Naive B cell (primary cell): ENCODE measurements around the gene NUP153. TPM values are rescaled to one million over a fixed set of nuclear protein-coding genes. Genes with fewer than 3 reads are reported as not detected.

Source experiments
- ATAC-seq, 2 donors: fragments of 150-1000 bp; cut with Tn5 transposase; 2 replicates each; pipeline ENCODE4 v1.10.0; 2021; ENCODE audit warnings: low read depth in 2 of 2, mild to moderate bottlenecking in 2 of 2, moderate library complexity in 2 of 2
- DNase-seq: peaks from one replicate; pipeline ENCODE4 v3.0.0; 2022
- H3K27ac Mint-ChIP-seq, 6 donors: one replicate each; pipeline ENCODE4 v1.8.0; 2020 to 2022; ENCODE audit warnings: mild to moderate bottlenecking in 6 of 6, mixed read lengths in 6 of 6, moderate library complexity in 5 of 6, inconsistent platforms in 2 of 6
- H3K27me3 Mint-ChIP-seq, 3 donors: one replicate each; pipeline ENCODE4 v1.8.0; 2021 to 2022; ENCODE audit warnings: mixed read lengths in 3 of 3, mild to moderate bottlenecking in 1 of 3
- H3K36me3 Mint-ChIP-seq, 2 donors: one replicate each; pipeline ENCODE4 v1.8.0; 2020 to 2022; ENCODE audit warnings: mixed read lengths in 2 of 2, inconsistent platforms in 1 of 2, mild to moderate bottlenecking in 1 of 2
- H3K4me1 Mint-ChIP-seq, 3 donors: one replicate each; pipeline ENCODE4 v1.8.0; 2020 to 2022; ENCODE audit warnings: mixed read lengths in 3 of 3, inconsistent platforms in 1 of 3, mild to moderate bottlenecking in 1 of 3, moderate library complexity in 1 of 3
- H3K4me3 Mint-ChIP-seq, 8 donors: one replicate each; pipeline ENCODE4 v1.8.0; 2020 to 2022; ENCODE audit warnings: mild to moderate bottlenecking in 8 of 8, mixed read lengths in 8 of 8, moderate library complexity in 8 of 8, inconsistent platforms in 2 of 8
- H3K9me3 Mint-ChIP-seq, 7 donors: one replicate each; pipeline ENCODE4 v1.8.0; 2020 to 2022; ENCODE audit warnings: mixed read lengths in 7 of 7, mild to moderate bottlenecking in 5 of 7, inconsistent platforms in 2 of 7, moderate library complexity in 1 of 7
- polyA plus RNA-seq, 6 donors: library from polyadenylated mRNA; unstranded; fragments of 300-500 nt; fragmentation: Illumina TruSeq; gene quantifications; one replicate each; pipeline ENCODE4 v1.2.3, GENCODE V29; 2021; ENCODE audit warnings: low read depth in 6 of 6

Gene NUP153
- polyA plus RNA-seq, 6 donors from 2014 or later = 2.9 to 7.6 (median 5.4) TPM

DNA sequence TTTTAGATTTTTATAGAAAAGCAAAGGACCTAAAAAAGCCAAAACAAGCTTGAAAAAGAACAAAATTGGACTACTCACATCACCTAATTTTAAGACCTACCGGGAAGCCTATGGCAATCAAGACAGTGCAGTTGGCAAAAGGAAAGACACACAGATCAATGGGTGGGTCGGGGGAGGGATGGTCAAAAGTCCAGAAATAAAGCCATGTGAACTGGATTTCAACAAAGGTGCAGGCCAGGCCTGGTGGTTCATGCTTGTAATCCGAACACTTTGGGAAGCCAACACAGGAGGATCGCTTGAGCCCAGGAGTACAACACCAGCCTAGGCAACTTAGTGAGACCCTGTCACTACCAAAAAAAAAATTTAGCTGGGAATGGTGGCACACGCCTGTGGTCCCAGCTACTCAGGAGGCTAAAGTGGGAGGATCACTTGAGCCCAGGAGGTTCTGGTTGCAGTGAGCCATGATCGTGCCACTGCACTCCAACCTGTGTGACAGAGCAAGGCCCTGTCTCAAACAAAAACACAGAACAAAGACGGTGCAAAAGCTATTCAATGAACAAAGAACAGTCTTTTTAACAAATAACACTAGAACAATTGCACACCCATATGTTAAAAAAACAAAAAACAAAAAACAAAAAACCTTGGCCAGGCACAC lies 34.5 kb downstream of the NUP153 start:
- no peak for DNase-seq
- H3K27me3 Mint-ChIP-seq = no peaks in the 10 kb centered on the region
- H3K36me3 Mint-ChIP-seq = peaks cover 0 to 21% of the 10 kb centered on the region in 2 donors
- no peak overlapping the region for H3K4me3 Mint-ChIP-seq
- no peaks in the 10 kb centered on the region for H3K9me3 Mint-ChIP-seq
- H3K27ac Mint-ChIP-seq = no peak overlapping the region
- peaks cover 6 to 8% (median 7%) of the 10 kb centered on the region in 3 donors for H3K4me1 Mint-ChIP-seq
- no peak for ATAC-seq

DNA sequence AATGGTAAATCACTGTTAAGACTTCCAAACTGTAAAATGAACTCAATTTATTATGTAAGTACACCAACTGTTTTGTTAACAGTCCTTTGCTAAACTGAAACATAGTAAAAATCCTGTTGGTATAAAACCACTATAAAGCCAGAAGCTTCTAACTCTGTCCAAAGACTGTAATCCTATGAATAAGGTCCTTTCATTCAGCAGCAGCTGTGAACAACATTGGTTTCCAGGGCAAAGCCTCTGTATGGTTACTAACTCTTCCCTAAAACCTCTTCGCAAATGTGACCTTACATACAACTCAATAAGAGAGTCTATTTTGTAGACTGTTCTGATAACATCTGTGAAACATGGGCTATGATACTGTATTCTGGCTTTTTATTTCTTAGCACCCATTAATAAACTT lies 40.1 kb downstream of the NUP153 start:
- DNase-seq (no peak), ATAC-seq (no peak)

DNA sequence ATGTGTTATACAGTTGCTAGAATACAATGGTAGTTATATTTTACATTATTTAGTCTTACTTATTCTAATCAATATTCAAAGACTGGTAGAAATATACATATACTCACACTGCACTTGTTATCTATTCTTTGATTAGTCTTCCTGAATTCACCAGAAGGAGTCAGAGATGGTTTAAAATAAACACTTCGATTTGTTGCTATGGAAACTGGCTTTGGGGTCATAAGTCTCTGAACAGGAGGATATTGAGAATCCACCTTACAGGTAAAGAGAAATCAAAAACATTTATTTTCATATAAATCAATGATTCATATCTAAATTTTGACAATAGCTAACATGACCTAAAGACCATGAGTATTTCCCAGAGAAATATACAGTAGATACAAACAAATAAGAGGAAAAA lies 41.6 kb downstream of the NUP153 start:
- no peak for ATAC-seq
- Mint-ChIP-seq H3K27me3 (no peaks in the 10 kb centered on the region), H3K27ac (no peak overlapping the region), H3K9me3 (no peaks in the 10 kb centered on the region), H3K4me1 (peaks cover 0 to 7% (median 6%) of the 10 kb centered on the region in 3 donors), H3K36me3 (peaks cover 8 to 33% of the 10 kb centered on the region in 2 donors), H3K4me3 (no peak overlapping the region)
- DNase-seq = no peak

More for the DNA sequence above, 40.1 kb downstream of the NUP153 start:
- Mint-ChIP-seq H3K27ac (peak overlapping the region in 2 of 6 donors; percentile 1 to 77), H3K4me1 (peaks cover 0 to 7% (median 7%) of the 10 kb centered on the region in 3 donors), H3K4me3 (no peak overlapping the region), H3K9me3 (no peaks in the 10 kb centered on the region), H3K27me3 (no peaks in the 10 kb centered on the region), H3K36me3 (peaks cover 8 to 26% of the 10 kb centered on the region in 2 donors)

DNA sequence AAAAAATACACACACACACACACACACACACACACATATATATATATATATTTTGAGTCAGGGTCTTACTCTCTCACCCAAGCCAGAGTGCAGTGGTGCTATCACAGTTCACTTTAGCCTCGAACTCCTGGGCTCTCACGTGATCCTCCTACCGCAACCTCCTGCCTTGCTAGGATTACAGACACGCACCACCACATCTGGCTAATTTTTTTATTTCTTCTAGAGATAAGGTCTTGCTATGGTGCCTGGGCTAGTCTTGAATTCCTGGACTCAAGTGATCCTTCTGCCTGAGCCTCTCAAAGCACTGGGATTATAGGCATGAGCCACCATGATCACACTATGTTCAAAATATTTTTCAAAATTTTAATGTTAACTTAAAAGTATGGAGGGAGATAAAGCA lies 43.5 kb downstream of the NUP153 start:
- Mint-ChIP-seq H3K27ac (peak overlapping the region in 3 of 6 donors; percentile 7 to 62 (median 24)), H3K36me3 (peaks cover 8 to 25% of the 10 kb centered on the region in 2 donors), H3K4me1 (peaks cover 0 to 7% (median 6%) of the 10 kb centered on the region in 3 donors), H3K4me3 (no peak overlapping the region), H3K27me3 (no peaks in the 10 kb centered on the region), H3K9me3 (no peaks in the 10 kb centered on the region)
- DNase-seq = no peak
- no peak for ATAC-seq

DNA sequence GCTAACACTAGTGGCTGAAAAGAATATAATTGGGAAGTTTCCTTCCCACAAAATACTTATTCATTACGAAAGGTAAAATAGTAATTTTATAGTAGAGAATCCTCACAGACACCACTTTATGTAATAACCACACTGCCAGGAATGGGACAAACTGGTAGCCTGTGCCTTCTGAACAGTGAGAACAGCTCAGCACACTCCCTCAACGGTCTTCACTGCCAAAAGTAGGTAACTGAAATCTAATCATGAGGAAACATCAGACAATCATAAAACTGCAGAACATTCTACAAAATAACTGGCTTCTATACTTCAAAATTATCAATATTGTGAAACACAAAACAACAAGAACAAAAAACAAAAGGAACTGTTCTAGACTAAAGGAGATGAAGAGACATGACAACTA lies 44.1 kb downstream of the NUP153 start:
- Mint-ChIP-seq H3K4me3 (no peak overlapping the region), H3K27me3 (no peaks in the 10 kb centered on the region), H3K9me3 (no peaks in the 10 kb centered on the region)

DNA sequence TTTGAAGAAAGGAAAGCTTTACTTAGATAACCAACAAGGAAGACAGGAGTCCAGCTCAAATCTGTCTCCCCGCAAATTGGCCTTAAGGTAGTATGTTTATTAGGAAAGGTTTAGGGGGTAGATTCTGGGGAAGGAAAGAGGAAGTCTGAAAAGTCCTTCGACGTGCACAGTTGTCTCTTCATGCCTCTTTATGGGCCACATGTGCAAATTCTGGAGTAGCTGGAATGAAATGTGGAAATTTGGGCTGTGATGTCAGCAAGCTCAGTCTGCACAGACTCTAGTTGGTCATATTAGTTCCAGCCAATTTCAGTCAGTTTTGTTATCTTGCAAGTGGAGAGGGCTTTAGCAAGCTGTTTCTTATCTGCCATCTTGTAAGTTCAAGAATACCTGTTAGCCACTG lies 50.1 kb downstream of the NUP153 start:
- Mint-ChIP-seq H3K4me1 (peaks cover 0 to 4% (median 0%) of the 10 kb centered on the region in 3 donors), H3K27ac (peak overlapping the region in 2 of 6 donors; percentile 56 to 76), H3K4me3 (no peak overlapping the region), H3K27me3 (no peaks in the 10 kb centered on the region), H3K9me3 (no peaks in the 10 kb centered on the region), H3K36me3 (peaks cover 8 to 19% of the 10 kb centered on the region in 2 donors)
- DNase-seq = no peak
- ATAC-seq = no peak

More for the DNA sequence above, 44.1 kb downstream of the NUP153 start:
- ATAC-seq (no peak), DNase-seq (no peak)
- H3K27ac Mint-ChIP-seq = peak overlapping the region in 2 of 6 donors; percentile 3 to 62
- H3K4me1 Mint-ChIP-seq = peaks cover 0 to 7% (median 6%) of the 10 kb centered on the region in 3 donors
- H3K36me3 Mint-ChIP-seq = peaks cover 8 to 25% of the 10 kb centered on the region in 2 donors

DNA sequence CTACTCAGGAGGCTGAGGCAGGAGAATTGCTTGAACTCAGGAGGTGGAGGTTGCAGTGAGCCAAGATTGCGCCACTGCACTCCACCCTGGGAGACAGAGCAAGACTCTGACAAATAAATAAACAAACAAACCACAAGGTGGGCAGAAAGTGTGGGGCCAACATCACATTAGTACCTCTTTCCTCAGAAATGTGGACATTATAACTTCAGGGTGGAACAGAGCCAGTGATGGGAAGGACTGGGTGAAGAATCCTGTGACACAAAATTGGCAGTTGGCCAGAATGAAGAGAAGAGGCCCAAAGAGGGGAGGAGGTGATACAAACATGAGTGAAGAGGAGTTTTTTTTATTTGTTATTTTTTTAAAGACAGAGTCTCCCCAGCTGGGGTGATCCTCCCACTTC lies 50.6 kb downstream of the NUP153 start:
- no peaks in the 10 kb centered on the region for H3K27me3 Mint-ChIP-seq
- peaks cover 8 to 15% of the 10 kb centered on the region in 2 donors for H3K36me3 Mint-ChIP-seq
- peaks cover 0 to 4% (median 0%) of the 10 kb centered on the region in 3 donors for H3K4me1 Mint-ChIP-seq
- DNase-seq (no peak), ATAC-seq (no peak)
- no peak overlapping the region for H3K4me3 Mint-ChIP-seq
- H3K9me3 Mint-ChIP-seq = no peaks in the 10 kb centered on the region
- peak overlapping the region in 1 of 6 donors; percentile 81 for H3K27ac Mint-ChIP-seq

DNA sequence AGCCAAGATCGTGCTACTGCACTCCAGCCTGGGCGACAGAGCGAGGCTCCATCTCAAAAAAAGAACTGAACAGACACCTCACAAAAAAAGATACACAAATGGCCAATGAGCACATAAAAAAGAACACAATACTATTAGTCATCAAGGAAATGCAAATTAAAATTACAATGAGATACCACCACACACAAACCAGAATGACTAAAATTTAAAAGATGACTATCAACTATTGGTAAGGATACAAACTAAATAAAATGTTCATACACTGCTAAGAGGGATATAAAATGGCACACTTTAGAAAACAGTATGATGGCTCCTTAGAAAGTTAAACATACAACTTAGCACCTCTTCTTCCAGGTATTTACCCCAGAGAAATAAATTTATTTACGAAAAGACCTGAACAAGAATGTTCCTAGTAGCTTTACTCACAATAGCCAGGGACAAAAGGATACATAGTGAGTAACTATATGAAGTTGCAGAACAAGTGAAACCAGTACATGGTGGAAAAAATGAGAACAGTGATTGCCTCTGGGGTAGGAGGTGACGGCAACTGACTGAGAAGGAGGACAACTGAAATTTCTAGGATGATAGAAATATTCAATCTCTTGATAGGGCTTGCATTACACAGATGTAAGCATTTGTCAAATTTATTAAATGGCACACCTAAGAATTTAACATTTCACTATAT lies 53.4 kb downstream of the NUP153 start:
- H3K9me3 Mint-ChIP-seq = no peaks in the 10 kb centered on the region
- peaks cover 16 to 21% of the 10 kb centered on the region in 2 donors for H3K36me3 Mint-ChIP-seq
- no peak overlapping the region for H3K4me3 Mint-ChIP-seq
- H3K27ac Mint-ChIP-seq = peak overlapping the region in 3 of 6 donors; percentile 20 to 56 (median 47)
- H3K4me1 Mint-ChIP-seq = peaks cover 4 to 9% (median 7%) of the 10 kb centered on the region in 3 donors
- no peaks in the 10 kb centered on the region for H3K27me3 Mint-ChIP-seq
- ATAC-seq (no peak), DNase-seq (no peak)

DNA sequence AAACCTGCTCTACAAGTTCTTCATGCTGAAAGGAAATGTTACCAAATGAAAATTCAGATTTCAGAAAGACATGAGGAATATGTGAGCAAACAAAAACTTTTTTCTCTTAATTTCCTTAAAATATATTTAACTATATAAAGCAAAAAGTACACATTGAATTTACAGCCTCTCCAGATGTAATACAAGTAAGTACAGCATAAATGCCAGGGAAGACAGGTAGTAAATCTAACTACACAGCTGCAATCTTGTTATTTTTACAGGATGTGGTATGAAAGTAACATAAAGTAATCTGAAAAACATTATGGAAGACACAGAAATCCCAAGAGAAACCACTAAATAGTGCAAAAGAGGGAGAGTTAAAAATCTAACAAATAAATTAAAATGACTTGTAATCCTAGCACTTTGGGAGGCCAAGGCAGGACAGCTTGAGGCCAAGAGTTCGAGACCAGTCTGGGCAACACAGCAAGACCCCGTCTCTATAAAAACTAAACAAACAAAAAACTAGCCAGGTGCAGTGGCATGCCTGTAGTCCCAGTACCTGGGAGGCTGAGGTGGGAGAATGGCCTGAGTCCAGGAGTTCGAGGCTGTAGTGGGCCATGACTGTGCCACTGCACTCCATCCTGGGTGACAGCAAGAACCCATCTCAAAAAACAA lies 55.9 kb downstream of the NUP153 start:
- Mint-ChIP-seq H3K4me1 (peaks cover 4 to 9% (median 4%) of the 10 kb centered on the region in 3 donors), H3K27me3 (no peaks in the 10 kb centered on the region), H3K27ac (no peak overlapping the region), H3K36me3 (peaks cover 8 to 23% of the 10 kb centered on the region in 2 donors), H3K9me3 (no peaks in the 10 kb centered on the region), H3K4me3 (no peak overlapping the region)
- ATAC-seq = no peak
- no peak for DNase-seq

DNA sequence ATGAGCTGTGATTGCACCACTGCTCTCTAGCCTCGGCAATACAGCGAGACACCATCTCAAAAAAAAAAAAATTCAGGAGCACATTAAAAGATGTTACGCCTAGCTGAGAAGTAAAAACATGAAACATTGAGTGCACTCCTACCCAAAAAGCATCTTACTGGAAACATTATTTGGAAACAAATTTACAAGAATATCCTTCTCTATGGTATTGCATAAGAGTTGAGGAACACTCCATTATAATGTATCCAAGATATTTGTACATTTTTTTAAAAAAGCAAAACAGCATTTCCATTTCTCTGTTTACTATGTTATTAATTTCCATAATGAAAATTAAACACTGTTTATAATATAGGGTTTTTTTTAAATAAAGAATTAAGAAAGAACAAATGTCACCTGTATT lies 58.0 kb downstream of the NUP153 start:
- ATAC-seq (no peak), DNase-seq (no peak)
- Mint-ChIP-seq H3K9me3 (no peaks in the 10 kb centered on the region), H3K27me3 (no peaks in the 10 kb centered on the region), H3K4me1 (peaks cover 4 to 9% (median 4%) of the 10 kb centered on the region in 3 donors), H3K27ac (peak overlapping the region in 2 of 6 donors; percentile 41 to 58), H3K4me3 (no peak overlapping the region), H3K36me3 (peaks cover 16 to 25% of the 10 kb centered on the region in 2 donors)

DNA sequence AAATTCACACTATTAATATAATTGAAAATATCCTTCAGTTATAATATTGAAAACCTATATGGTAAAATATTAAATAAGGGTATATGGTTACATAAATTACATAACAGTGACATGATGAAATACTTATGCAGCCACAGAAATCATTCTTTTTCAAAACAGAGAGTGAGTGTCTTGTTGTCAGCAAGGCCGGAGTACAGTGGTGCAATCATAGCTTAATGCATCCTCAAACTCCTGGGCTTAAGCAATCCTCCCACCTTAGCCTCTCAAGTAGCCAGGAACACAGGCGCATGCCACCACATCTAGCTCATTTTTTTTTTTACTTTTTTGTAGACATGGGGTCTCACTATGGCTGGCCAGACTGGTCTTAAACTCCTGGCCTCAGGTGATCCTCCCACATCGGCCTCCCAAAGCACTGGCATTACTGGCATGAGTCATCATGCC lies 66.2 kb downstream of the NUP153 start:
- ATAC-seq (no peak), DNase-seq (no peak)
- H3K27ac Mint-ChIP-seq = peak overlapping the region in 3 of 6 donors; percentile 21 to 93 (median 63)
- H3K27me3 Mint-ChIP-seq = no peaks in the 10 kb centered on the region
- no peaks in the 10 kb centered on the region for H3K9me3 Mint-ChIP-seq
- H3K4me1 Mint-ChIP-seq = peaks cover 4 to 11% (median 7%) of the 10 kb centered on the region in 3 donors
- H3K4me3 Mint-ChIP-seq = no peak overlapping the region
- peaks cover 34 to 53% of the 10 kb centered on the region in 2 donors for H3K36me3 Mint-ChIP-seq

DNA sequence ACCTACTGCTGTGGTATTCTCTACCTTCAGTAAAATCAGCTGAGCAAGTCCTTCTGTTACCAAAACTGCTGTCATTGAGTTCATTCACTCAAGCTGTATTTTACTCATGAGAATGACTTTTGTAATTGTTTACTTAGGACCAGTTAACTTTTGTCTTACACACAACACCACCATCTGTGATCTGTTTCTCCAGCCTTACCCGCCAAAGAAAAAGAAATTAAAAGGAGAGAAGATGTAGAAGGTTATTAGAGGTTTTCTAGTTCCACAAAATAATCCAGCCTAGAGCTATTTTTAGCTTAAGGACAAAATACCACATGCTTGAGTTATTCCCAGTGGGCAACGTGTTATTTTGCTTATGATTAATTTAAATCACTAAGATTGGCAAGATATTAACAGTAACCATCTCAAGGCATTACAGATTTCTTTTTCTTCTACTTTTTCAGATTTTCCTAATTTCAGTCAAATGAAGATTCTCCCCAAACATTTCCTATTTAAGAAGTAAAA lies 68.5 kb downstream of the NUP153 start:
- ATAC-seq = no peak
- H3K36me3 Mint-ChIP-seq = peaks cover 25 to 47% of the 10 kb centered on the region in 2 donors
- no peaks in the 10 kb centered on the region for H3K9me3 Mint-ChIP-seq
- H3K27ac Mint-ChIP-seq = peak overlapping the region in 3 of 6 donors; percentile 21 to 67 (median 59)
- H3K27me3 Mint-ChIP-seq = no peaks in the 10 kb centered on the region
- no peak overlapping the region for H3K4me3 Mint-ChIP-seq
- no peak for DNase-seq
- peaks cover 18 to 23% (median 18%) of the 10 kb centered on the region in 3 donors for H3K4me1 Mint-ChIP-seq

DNA sequence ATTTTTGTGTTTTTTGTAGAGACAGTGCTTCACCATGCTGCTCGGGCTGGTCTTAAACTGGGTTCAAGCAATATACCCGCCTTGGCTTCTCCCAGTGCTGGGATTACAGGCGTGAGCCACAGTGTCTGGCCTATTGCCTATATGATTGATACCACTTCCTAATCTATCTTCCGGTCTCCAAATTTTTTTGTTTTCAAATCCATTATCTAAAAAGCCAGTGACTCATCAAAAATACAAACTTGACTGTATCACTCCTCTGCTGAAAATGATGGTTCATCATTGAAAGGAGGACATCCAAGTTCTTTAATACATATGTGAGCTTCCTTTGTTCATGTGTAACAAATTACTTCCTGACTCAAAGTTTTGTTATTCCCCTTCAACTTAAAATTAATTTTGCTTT lies 71.2 kb downstream of the NUP153 start:
- no peak for DNase-seq
- H3K36me3 Mint-ChIP-seq = peaks cover 12 to 39% of the 10 kb centered on the region in 2 donors
- no peaks in the 10 kb centered on the region for H3K27me3 Mint-ChIP-seq
- peak overlapping the region in 1 of 8 donors; percentile 18 for H3K4me3 Mint-ChIP-seq
- H3K4me1 Mint-ChIP-seq = peaks cover 23 to 28% (median 25%) of the 10 kb centered on the region in 3 donors
- no peak for ATAC-seq
- peak overlapping the region in 2 of 6 donors; percentile 15 to 17 for H3K27ac Mint-ChIP-seq
- H3K9me3 Mint-ChIP-seq = no peaks in the 10 kb centered on the region
